GM10266 (cell line): ENCODE results near the gene HOXB7.

ENCODE experiments used
- DNase-seq: peaks from one replicate; pipeline ENCODE4 v3.0.0; 2012; ENCODE audit errors: extremely low spot score
- CTCF ChIP-seq: IDR thresholded peaks from 2 replicates; pipeline ENCODE4 v1.5.1; 2012; ENCODE audit warnings: mild to moderate bottlenecking, low read depth; ENCODE audit not compliant: control insufficient read depth, insufficient read depth; ENCODE audit errors: missing control alignments

The HOXB7 gene

GRCh38 chr17:48574505-48575065 lies 36.2 kb downstream of the HOXB7 start:
- DNase-seq = no peak
- TF ChIP-seq CTCF = no peak

- no peak for TF ChIP-seq CTCF
Measured at GRCh38 chr17:48571826-48572417, 38.9 kb downstream of the HOXB7 start.

DNA sequence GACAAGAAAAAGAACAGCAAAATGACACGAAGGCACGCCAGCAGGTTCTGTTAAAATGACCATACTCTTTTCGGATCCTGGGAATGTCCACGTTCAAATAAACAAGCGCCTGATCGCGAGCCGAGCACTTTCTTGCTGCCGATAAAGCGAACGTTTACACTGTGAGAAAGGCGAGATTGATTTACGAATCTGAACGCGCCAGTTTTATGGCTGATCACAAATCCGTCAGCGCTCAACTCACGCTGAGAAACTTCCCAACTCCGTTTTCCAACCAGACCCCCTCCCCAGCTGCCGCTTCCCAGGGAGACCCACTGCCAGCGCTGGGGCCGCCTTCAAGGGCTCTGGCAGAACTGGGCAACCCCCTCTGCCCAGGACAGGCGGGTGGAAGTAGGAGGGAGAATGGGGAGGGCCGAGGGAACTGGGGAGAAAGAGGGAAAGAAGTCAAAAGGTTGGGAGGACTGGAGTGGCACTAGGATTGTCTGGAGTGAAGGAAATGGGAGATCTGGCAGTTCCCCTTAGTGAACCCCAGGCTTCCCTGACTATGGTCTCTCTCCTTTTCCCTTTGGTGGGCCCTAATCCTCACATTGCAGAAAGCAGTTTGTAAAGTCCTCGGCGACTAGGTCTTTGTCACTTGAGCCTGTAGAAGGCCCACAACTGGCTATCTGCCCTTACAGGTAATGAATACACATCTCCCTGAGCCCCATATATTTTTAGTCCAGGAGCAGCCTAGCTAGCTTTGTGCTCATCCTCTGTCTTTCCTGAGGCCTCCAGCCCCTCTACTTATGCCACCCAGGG lies 39.6 kb downstream of the HOXB7 start:
- DNase-seq = no peak
- no peak for TF ChIP-seq CTCF

More at GRCh38 chr17:48571826-48572417, 38.9 kb downstream of the HOXB7 start:
- no peak for DNase-seq

- no peak for DNase-seq
- TF ChIP-seq CTCF = no peak
Measured at GRCh38 chr17:48570325-48571023, 40.3 kb downstream of the HOXB7 start.

DNA sequence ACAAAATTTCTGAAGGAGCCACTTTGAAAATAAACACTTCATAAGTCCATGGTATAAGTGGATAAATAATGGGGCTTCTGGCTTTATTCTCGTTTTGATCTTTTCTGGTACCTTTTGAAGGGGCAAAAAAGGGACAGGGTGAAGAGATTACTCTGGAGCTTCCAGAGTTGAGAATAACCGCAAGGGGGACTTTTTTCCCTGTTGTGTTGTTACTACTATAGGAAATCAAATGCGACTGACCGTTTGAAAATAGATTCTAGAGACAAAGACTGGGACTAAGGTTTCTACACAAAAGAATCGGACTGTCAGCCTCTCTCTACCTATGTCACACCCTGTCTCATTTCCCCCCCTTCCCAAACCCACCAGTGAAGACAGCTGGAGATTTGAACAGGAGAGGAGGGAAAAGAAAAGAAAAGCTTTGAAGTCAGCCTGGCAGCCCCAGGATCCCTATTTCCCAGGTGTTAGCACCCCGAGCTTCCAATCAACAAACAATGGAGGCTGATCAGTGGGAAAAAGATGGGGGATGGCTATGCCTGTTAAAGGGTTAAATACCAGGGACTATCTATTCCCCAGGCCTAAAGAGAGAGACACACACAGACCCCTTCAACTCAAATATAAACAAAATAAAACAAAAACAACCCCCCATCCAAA lies 41.0 kb downstream of the HOXB7 start:
- TF ChIP-seq CTCF = no peak

GRCh38 chr17:48569240-48569582 lies 41.6 kb downstream of the HOXB7 start:
- no peak for TF ChIP-seq CTCF

More for the DNA sequence above, 41.0 kb downstream of the HOXB7 start:
- DNase-seq = no peak

More at GRCh38 chr17:48569240-48569582, 41.6 kb downstream of the HOXB7 start:
- DNase-seq = no peak
